GM12874 (cell line): Measurements from ENCODE around the gene TRPV4.

Experiments
- TF ChIP-seq, protein P1 (sequence below): IDR thresholded peaks from 2 replicates; pipeline ENCODE4 v1.5.1; 2011; ENCODE audit warnings: low read depth, mild to moderate bottlenecking, control low read depth, low read length, moderate library complexity; ENCODE audit not compliant: insufficient read depth

Gene TRPV4

GRCh38 chr12:109868182-109869051 is 35.2 kb upstream of the TRPV4 start:
- TF ChIP-seq, protein P1, sequence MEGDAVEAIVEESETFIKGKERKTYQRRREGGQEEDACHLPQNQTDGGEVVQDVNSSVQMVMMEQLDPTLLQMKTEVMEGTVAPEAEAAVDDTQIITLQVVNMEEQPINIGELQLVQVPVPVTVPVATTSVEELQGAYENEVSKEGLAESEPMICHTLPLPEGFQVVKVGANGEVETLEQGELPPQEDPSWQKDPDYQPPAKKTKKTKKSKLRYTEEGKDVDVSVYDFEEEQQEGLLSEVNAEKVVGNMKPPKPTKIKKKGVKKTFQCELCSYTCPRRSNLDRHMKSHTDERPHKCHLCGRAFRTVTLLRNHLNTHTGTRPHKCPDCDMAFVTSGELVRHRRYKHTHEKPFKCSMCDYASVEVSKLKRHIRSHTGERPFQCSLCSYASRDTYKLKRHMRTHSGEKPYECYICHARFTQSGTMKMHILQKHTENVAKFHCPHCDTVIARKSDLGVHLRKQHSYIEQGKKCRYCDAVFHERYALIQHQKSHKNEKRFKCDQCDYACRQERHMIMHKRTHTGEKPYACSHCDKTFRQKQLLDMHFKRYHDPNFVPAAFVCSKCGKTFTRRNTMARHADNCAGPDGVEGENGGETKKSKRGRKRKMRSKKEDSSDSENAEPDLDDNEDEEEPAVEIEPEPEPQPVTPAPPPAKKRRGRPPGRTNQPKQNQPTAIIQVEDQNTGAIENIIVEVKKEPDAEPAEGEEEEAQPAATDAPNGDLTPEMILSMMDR: no peak

DNA sequence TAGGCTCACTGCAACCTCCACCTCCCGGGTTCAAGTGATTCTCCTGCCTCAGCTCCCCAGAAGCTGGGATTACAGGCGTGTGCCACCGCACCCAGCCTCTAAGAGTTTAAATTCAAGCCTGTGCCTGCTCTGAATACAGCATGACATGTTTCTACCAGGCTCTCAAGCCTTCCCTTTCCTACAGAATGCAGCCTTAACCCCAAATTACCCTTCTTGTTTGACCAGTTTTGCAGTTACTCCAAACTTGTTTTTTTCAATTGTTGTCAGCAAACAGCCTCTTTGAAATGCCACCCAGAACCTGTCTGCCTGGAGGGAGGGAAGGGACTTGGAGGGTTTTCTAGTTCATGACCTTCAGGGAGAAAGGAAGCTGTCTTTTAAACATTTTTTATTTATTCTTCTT is 31.7 kb upstream of the TRPV4 start:
- TF ChIP-seq, protein P1: no peak

DNA sequence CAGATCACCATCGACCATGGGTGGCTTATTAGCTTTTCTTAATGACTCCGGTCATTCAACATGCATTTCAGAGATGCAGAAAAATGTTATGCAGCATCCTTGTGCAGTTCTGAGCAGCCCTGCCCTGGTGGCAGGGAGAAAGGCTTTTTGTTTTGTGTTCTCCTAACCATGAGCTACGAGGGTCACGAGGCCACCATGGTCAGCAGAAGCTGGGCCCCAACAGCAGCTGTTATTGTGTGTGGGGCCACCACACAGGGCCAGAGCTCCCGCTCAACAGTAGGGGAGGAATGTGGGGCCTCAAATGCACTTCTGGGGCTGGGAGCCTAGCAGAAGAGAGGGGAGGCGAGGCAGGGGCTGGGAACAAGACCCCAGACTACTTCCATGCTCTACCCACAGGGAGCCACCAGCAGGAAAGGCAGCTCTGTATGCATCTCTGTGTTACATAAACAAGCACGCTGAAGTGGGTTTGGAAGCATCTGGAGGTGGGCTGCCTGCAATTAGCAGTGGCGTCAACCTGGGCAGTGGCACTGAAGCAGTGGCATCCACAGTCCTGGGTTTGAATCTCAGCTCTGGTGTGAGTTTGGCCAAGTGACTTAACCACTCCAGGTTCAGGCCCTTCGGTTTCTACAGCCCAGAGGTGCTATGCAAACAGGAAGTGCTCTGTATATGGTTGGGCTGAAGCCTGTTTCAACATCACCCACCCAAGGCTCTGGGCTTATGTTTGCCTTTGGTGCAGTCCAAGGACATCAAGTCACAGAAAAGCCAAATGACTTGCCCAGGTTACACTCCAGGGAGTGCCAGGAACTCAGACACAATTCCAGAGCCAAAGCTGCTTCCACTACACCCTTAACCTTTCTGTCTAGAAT is 30.9 kb upstream of the TRPV4 start:
- TF ChIP-seq, protein P1: no peak

DNA sequence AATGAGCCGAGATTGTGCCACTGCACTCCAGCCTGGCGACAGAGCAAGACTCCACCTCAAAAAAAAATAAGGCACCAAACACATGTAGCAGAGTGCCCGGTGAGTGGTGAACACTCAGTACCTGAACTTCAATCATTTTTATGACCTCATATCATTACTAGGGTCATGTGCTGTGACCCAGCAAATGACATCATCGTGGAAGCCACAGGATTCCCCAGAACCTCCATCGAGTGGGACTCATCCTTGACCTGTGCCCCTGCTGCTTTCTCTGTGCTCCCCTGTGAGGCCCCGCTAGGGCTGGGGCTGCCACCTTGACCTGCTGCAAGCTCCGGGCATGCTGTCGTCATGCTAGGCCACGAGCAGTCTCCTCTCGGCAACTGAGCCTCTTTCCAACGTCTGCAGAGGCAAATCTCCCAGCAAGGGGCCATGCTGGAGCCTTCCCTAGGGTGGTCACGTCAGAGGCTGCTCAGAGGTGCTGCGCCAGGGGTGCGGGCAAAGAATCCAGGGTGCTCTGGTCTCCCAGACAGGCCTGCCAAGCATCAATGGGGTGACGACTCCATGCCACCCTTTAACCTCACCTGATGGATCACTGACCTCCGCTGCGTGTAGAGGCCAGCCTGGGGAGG is 28.6 kb upstream of the TRPV4 start:
- TF ChIP-seq, protein P1: no peak

DNA sequence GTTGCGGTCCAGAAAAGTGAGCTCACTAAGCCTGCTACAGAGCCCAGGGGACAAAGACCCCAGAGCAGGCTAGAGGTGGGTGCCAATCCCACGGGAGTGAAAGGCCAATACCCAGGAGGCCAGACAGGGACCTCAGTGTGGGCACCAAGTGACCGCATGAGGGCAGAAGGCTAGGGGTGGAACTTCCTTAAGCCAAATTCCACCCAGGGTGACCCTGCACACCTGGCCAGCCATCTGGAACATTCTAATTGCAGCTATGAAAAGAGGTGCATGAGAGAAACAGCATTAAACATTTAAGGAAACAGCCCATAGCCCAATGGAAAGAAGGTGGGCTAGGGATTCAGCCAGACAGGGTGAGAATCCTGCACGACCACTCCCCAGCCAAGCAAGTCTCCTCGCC is 27.8 kb upstream of the TRPV4 start:
- TF ChIP-seq, protein P1: no peak

GRCh38 chr12:109858764-109859163 is 25.6 kb upstream of the TRPV4 start:
- TF ChIP-seq, protein P1: no peak

- TF ChIP-seq, protein P1: no peak
These were observed 24.5 kb upstream of the TRPV4 start for GRCh38 chr12:109857715-109858114.
